Superior temporal gyrus (tissue), 1 donor: ENCODE results near the gene FARP2.

Experiments used
- DNase-seq: peaks from one replicate; pipeline ENCODE4 v3.0.0-alpha.2; 2016; ENCODE audit errors: extremely low spot score

The FARP2 gene

DNA sequence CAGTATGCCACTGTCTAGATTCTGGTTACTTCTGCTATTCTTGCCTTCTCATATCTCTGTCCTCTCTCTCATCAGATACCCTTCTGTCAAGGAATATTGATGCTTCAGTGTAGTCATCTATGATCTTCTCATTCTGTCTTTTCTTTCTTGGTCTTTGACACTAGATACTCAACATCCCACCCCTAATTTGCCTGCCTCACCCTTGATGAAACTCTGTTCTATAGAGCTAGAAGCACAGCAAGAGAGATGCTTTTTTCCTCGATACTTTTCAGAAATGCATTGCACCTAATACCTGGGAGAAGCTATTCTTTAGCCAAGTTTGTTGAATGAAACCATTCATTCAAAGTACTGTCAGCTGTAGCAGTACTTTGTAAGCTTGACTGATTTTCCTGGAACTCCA, 30.8 kb upstream of the FARP2 start:
- no peak for DNase-seq

DNA sequence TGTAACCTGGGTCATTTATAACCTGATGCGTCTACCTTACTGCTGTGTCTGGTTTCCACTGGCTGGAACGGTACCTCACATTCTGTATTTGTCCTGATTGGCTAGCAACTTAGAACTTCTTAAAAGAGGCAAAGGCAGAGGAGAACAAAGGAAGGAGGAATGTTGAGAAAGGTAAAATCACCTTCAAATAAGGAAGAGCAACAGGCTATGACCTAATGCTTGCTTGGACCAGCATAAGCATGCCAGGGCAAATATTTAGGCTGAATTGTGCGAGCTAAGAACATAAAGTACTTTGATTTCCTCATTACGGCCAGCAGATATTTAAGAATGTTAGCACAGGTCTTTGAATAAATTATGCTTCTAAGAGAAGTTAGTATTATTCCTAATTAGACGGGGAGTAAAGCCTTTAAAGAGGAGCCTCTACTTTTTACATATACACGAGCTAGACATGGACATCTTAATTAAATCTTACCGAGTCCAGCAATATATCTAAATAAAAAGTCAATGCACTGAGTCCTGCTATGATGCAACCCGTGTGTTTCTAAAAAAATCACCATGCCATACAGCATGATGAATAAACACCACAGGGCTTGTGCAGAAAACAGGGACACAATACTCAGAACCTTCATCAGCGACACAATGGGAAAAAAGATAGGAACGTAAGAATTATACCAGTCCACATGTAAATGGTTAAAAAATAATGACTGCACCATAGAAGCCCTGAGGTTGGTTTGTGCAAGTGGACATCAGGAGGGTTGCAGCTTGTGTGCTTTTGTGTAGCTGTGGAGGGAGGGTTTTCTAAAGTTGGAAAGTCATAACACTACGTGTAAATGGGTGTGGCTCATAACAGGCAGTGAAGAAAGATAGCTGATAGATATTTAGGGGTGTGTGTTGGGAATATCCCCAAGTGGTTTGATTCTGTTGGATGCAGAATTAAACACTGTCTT, 26.1 kb upstream of the FARP2 start:
- DNase-seq: no peak

DNA sequence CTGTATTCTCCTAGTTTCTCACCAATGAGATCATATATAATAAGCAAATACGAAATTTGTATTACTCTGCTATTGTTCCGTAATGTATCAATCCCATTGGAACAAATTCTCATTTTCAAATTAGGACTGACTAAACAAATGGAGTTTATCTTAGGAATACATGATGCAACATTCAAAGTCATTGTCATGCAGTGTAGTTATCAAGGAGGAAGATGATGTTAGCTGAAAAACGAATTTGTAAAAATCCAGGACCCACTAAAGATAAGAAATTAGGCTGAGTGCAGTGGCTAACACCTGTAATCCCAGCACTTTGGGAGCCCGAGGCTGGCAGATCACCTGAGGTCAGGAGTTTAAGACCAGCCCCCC, 25.5 kb upstream of the FARP2 start:
- DNase-seq: no peak

DNA sequence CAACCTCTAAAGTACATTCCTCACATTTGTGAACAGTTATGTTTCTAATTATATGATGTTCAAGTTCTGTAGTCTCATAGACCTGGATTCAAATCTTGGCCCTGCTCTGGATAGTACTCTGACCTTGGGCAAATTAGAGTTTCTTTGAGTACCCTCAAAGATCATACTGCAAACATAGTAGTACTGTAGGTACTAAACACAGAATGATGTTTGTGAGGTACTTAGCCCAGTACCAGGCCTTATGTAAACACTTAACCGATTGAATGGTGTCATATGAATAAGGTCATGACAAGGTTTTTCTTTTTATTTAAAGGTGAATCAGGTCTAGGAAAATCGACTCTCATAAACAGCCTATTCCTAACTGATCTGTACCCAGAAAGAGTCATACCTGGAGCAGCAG, 21.3 kb upstream of the FARP2 start:
- DNase-seq: no peak

DNA sequence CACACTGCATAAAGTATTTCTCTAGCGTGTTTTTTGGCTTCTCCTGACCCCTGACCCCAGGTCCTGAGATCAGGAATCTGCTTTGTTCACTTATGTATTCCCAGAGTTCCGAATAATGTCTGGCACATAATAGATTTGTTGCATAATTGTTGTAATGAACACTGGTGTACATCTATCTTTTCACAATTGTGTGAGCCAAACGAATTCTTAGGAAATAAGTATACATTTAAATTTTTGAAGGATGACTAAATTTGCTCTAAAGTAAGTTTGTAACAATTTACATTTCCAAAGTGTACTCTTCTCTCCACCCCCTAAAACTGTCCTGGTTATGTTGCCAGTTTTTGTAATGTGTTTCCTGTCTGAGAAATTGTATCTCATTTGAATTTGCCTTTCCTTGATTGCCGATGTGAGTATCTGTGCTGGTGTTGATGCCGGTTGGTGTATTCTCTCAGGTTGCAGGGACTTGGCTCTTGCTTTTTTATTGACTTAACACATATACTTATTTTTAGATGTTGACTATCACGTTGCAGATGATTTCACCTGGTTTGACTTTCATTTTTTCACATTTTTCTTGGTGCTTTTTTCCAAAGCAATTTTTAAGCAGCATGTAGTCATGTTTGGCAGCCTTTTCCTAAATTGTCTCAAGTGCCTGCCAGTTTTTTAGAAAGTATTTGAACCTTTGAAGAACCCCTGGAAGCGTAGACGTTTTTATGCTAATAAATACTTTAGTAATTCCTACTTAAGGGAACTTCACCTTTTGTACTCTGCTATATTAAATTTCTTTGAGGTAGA, 16.1 kb upstream of the FARP2 start:
- no peak for DNase-seq

DNA sequence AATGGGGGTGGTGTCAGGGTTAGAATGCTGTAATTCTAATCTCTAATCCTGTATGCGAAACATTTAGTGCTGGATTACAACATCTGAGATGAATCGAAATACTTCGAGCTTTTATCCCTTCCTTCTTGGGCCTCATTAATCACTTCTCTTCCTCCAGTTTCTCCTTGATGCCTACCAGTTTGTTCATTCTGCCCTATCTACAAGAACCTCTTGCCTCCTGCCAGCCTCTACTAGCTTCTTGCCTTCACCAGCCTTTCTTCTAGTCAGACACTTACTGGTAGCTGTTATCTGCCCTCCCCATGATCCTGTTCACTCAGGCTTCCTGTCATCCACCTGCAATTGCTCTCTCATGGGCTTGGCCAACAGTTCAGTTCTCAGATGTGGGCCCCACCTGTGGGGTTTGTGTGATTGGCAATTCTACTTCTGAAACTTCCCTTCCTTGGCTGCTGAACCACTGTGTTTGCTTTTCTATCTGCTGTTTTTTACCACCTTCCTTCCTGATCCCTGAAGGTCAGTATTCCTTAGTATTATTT, 15.4 kb upstream of the FARP2 start:
- DNase-seq: no peak

DNA sequence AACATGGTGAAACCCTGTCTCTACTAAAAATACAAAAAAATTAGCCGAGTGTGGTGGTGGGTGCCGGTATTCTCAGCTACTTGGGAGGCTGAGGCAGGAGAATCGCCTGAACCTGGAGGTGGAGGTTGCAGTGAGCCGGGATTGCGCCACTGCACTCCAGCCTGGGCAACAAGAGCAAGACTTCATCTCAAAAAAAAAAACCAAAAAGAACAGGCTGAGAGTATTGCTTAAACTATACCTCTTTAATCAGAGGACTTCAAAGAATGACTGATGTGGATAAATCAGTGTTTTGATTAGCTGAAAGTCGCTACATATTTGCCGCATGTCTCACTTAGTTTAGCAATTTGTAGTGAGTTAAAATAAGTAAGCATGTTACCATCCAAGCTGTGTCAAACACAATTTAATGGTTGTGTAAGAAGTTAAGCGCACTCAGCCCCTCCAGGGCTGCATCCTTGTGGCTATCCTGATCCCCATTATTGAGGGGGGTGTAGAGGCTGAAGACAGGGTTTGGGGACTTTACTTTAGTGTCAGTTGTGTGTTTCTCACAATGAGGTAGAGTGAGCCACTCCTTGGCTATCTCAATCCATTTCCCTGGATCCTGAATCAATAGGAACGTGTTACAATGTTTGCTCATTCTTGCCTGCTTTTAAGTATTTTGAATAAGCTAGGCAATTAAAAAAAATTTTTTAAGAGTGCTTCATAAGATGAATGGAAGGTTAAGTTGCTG, 11.0 kb upstream of the FARP2 start:
- DNase-seq: no peak

DNA sequence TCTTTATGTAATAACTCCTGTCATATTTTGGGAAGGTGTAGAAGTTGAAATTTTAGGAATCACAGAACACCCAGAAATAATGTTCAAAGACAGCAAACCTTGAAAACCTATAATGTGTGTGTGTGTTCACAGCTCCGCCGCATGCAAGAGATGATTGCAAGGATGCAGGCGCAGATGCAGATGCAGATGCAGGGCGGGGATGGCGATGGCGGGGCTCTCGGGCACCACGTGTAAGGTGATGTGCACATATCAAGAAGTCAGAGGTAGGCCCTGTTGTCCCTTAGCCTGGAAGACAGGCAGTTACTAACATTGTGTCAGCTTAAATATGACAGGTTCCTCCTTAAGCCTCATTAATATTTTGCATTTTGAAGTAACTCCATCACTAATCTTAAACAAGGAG, 6.1 kb upstream of the FARP2 start:
- DNase-seq: no peak

DNA sequence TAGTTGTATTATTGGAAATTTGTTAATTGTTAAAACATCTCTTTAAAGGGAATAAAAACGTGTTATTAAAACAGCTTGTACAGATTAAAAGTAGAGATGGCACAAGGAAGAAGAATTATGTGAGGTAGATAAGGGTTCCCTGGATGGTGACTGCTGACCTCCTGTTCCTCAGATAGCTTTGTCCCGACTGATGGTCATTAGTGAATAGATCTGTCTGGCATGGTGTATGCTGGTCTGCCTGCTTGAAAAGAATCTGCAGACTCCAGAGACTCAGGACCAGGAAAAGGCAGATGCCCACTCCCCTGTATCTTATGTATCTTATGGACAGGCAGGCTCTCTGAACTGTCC, 5.6 kb upstream of the FARP2 start:
- DNase-seq: no peak

DNA sequence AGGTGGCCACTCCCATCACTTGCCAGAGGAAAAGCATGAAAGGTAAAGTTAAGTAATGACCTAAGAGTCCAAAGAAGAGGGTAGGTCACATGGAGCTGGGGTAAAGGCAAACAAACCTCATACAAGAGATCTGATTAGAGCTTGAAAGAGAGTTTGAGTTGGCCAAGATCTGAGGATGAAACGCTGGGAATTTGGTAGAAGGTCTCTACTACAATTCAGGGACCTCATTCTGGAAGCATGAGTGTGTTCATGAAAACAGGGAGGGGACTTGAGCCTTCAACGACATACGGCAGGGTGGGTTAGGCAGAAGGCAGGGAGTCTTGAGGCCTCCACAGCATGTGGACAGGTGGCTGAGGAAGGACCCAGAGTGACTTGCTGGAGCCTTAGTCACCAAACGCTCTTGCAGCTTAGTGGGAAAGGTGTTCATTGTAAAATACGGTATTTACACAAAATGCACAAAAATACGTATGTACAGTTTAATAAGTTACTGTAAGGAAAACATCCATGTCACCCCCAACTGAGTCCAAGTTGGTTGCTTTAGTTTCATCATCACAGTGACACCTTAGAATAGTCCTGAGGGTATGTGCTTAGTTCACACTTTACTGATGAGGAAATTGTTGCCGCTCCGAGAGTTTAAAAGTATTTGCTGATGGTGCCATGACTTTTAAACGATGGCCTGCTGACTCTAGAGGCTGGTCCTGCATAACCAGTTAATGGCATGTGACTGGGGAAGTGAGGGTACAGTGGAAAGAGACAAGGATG, 5.0 kb upstream of the FARP2 start:
- DNase-seq: no peak

DNA sequence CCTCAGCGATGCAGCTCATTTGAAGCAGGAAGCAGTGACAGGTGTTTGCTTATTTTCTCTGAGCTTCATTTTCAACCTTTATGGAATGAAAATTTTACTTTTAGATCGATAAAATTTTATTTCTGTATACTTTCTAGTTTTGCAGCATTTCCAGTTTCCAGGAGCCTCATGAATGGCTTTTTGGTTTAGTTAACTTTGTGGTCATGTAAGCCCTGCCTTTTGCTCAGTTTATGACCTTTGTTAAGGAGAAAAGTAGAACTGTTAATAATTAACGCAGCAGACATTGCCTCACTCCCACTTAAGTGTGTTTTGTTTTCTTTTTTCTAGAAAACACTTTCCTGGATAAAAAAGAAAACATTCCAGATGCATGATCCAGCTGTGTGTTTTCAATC, 4.4 kb upstream of the FARP2 start:
- no peak for DNase-seq

DNA sequence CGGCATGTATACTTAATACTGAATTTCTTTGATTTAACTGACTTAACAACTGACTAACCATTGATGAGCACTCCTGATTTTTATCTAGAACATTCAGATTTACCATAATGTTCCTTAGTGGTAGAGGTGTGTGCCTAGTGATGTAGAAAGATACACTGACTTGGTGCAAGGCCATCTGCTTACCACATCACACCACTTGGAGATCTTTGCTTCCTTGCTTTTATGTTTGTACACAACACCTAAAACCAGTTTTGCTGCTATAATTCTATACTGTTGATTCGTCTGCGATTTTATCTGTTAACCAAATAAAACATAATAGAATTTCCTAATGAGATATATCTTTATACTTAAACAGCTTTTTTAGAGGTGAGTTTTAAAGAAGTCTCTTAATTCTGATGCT, 3.9 kb upstream of the FARP2 start:
- no peak for DNase-seq

DNA sequence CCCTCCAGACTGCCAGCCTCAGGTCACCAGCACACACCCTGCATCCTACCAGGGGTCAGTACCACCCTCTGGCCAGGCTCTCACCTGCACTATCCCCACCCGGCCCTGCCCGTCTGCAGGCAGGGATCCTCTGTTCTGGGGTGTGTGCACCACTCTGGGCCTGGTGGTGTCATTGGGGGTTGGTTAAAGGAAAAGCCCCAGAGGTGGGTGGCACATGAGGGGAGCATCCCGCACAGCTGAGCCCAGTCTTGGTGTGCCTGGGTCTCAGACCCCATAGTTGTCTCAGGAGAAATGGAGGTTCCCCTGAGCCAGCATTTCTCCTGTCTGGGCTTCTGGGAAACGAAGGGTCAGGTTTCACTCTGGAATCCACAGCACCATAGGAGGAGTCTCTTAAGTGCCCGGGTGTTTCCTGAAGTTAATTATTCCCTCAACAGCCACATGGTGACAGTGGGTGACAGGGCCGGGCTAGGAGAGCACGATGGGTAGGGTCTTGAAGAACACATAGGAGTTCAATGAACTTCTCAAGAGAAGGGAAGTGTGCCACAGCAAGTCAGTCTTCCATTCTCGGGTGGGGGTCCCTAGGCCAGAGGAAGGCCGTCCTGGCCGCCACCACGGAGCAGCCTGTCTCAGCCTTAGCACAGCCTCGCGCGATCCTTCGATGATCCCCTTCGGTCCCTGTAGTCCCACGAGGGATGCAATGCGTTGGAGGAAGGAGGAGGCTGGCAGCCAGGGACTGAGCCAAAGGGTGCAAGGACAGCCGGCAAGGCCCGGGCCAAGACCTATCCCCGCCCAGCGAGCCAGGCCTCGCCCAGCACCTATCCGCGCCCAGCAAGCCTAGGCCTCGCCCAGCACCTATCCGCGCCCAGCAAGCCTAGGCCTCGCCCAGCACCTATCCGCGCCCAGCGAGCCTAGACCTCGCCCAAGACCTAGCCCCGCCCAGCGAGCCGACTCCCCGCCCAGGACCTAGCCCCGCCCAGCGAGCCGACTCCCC, 1.1 kb upstream of the FARP2 start:
- no peak for DNase-seq

DNA sequence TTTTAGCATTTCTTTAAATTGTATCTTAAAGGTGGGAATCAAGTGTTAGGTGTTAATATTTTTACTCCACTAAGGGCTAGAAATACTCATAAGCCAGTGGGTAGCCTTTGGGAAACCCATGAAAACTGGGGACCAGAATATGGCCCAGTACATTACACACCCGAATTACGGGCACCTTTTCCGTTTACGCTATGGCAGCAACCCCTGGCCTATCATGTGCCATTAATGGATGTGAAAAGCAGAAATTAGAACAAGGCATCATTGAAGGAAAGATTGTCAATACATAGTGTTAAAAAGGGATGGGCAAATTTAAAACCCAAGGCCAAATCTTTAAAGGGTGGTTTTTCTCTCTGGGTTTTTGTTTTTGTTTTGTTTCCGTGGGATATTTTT, 781 bp downstream of the FARP2 start:
- DNase-seq: no peak

DNA sequence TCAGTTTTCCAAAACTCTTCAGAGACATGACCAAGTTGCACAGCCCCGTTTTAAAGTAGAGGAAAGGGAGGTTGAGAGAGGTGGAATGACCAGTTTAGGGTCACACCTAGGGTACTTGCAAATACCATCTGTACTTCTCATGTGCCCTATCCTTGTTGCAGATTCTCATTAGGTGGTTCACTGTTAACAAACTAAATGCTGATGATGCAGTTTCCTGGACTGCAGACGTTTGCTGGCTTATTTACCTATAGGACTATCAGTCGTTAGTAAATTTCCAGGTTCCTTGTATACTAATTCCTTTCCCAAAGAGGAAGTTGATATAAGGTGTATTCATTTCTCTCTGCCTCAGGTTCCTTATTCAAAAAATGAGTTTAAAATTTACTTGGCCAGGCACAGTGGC, 1.4 kb downstream of the FARP2 start:
- no peak for DNase-seq

DNA sequence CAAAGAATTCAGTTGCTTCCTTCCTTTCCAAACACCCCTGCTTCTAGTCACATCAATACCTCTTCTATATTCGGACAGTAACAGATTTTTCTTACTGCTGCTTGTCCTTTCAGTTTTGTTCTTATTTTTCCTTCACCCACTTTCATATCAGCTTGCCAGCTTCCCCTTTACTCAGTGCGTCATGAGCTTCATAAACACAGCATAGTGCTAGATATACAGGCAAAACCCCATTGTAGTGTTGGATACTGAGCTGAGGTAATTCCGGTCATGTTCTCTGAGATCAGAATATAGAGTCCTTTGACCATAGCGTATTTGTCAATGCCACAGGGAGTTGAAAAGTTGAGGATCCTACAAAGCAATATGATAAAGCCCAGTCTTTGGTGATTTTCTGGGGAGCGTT, 2.4 kb downstream of the FARP2 start:
- no peak for DNase-seq

DNA sequence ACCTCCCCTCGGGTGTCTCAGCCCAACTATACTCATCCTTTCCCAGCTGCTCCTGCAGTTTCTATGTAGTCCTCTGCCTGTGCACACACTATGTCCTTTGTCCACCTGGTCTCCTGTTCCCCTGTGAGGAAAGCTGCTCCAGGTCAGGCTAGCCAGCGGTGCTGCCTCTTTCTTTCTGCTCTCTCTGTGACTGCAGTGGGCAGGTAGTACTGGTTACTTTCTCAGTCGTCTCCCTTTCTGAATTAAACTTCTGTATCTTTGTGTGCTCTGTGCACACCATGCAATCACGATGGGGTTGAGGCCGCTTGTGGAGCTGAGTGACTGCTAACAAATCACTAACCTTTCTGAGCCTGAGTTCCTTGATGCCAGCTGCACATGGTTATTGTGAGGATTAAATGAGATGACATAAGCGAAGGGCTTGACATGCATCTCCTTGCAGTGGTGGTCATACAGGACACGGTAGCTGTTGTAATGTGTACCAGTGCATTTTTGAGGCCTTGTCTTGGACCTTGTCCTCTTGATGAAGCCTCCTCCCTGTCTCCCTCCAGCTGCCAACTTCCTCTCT, 3.5 kb downstream of the FARP2 start:
- DNase-seq: no peak

DNA sequence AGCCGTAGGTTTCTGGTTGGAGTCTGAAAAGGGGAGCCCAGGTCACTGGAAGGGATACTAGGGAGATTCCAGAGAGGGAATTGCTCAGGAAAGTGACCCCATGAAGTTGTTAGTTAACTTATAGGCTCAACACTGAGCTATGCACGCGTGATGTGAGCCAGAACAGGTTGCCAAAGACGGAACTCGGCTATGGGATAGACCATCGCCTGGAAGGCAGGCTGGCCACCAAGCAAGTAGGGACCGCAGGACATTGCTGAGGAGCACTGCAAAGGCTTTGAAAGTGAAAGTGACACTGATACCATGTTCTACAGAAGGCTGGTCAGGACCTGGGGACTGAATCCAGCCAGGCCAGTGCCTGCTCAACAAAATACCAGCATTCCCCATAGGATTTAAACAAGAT, 7.3 kb downstream of the FARP2 start:
- no peak for DNase-seq

DNA sequence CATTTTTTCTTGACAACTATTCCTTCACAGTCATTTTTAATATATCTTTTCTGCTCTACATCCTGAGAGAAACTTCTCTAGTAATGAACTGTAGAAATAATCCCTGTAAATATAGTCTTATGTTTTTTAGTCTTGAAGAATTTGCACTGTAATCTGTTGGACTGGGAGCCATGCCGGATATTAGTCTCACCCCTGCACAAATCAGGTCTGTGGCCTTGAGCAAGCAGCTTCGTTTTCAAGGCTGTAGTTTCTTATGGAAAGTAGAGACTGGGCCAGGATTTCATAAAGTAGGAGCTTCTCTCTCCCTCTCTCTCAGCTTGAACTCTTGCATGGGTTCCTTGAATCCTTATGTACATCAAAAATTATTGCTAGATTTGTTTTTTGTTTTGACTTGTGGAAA, 8.7 kb downstream of the FARP2 start:
- no peak for DNase-seq

DNA sequence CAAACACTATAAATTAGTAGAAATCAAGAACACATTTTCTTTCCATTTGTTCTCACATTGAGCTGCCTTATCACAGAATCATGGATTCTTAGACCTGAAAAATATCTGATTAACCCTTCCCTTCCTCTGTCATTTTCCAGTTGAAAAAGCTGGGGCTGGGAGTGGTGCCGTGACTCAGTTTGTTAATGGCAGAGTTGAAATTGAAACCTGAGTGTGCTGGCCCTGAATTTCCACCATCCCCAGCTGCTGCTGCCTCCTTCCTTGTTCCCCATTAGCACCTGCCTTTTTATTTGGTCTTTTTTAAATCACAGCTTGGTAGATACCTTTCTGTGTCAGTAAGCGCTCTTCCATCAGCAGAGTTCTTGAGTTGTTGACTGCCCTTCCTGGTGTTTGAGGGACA, 10.6 kb downstream of the FARP2 start:
- no peak for DNase-seq
